Measurements from ENCODE around the gene MINDY4.
A peak's percentile ranks its signal among the peaks of the same experiment; 100 is the strongest.

The MINDY4 gene

DNA sequence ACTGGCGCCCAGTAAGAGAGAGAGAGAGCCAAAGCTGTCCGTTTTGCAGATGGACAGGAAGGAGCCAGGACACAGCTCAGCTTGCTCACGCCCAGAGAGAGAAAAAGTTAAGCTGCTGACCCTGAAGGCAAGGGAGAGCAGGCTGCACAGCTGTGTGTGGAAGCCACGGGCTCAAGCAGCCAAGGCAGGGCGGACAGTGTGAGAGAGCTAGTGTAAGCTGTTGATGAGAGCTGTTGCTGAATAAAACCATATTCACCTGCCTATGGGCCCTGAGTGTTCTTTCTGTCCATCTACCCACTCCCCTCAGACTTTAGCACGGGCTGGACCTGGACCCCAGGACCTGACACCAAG is 13.9 kb upstream of the MINDY4 start:
- DNase-seq (ENCODE audit: low read depth): no peak
- TF ChIP-seq, protein P1, sequence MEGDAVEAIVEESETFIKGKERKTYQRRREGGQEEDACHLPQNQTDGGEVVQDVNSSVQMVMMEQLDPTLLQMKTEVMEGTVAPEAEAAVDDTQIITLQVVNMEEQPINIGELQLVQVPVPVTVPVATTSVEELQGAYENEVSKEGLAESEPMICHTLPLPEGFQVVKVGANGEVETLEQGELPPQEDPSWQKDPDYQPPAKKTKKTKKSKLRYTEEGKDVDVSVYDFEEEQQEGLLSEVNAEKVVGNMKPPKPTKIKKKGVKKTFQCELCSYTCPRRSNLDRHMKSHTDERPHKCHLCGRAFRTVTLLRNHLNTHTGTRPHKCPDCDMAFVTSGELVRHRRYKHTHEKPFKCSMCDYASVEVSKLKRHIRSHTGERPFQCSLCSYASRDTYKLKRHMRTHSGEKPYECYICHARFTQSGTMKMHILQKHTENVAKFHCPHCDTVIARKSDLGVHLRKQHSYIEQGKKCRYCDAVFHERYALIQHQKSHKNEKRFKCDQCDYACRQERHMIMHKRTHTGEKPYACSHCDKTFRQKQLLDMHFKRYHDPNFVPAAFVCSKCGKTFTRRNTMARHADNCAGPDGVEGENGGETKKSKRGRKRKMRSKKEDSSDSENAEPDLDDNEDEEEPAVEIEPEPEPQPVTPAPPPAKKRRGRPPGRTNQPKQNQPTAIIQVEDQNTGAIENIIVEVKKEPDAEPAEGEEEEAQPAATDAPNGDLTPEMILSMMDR (conservative IDR thresholded peaks at IDR 0.05; ENCODE audit: low read depth, low read length): no peak
- no peak overlapping the region for H3K4me3 ChIP-seq (ENCODE audit: low read length)

DNA sequence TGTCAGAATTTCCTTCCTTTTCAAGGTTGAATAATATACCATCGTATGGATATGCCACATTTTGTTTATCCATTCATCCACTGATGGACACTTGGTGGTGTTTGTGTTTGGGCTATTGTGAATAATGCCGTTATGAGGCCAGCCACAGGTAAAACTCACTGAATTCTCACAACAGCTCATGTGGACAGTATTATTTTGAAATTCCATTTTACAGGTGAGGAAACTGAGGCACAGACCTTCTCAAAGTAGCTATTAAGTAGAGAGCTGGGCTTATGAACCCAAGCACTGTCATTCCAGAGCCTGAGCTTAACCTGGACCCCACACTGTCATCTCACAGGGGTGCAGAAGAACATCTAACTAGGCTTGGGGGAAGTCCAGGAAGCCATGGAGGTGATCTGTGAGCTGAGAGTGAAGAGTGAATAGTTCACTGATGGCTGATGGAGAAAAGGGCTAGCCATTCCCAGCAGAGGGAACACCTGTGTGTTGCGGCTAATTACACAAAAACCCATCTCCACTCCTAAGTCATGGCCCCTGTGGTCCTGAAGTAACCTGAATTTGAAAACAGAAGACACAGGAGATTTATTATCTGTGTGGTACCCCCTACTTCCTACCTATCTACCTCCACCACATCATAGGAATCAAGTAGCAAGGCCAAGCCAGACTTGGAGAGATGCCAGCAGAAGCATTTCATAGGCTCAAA is 10.6 kb upstream of the MINDY4 start:
- TF ChIP-seq, protein P1 (conservative IDR thresholded peaks at IDR 0.05; ENCODE audit: low read depth, low read length): no peak
- H3K4me3 ChIP-seq (ENCODE audit: low read length): no peak overlapping the region
- DNase-seq (ENCODE audit: low read depth): no peak

DNA sequence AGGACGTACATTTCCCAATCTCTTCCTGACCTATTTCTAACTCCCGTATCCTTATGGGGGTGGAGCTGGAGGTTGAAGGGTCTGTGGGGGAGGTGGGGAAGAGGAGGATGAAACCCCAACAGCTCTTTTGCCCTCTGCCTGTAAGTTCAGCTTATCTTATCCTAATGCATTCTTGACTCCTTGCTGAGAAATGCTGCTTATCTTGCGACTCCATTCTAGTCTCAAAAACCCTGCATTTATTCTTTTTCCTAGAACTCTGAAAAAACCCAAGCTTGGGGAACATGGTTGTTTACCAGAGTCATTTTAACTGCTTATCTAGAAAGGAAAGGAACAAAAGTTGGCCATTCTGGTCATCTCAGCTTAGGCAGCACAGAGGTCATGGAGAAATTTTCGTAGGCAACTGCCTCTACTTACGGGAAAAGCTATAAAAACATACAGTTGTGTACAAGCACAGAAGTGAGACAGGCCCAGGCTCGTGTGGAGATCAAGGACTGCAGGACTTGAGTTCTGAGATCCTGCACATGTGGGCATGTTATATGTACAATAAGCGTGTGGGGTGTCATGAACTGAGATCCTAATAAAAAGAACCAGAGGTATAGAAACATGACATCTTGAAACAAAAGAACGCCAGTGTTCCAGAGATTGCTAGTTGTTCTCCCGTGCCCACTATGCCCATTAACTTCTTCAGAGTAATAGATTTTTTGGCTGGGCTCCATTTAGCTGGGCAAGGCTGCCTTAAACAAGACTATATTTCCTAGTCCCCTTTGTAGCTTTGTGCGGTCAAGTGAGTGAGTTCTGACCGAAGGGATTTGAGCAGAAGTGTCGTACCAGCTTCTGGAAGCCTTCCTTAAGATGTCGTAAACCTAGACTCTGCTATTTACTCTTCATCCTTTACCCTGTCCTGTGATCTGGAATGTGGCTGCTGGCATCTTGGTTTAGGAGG is 9.7 kb upstream of the MINDY4 start:
- H3K4me3 ChIP-seq (ENCODE audit: low read length): no peak overlapping the region
- TF ChIP-seq, protein P1 (conservative IDR thresholded peaks at IDR 0.05; ENCODE audit: low read depth, low read length): no peak
- no peak for DNase-seq (ENCODE audit: low read depth)

DNA sequence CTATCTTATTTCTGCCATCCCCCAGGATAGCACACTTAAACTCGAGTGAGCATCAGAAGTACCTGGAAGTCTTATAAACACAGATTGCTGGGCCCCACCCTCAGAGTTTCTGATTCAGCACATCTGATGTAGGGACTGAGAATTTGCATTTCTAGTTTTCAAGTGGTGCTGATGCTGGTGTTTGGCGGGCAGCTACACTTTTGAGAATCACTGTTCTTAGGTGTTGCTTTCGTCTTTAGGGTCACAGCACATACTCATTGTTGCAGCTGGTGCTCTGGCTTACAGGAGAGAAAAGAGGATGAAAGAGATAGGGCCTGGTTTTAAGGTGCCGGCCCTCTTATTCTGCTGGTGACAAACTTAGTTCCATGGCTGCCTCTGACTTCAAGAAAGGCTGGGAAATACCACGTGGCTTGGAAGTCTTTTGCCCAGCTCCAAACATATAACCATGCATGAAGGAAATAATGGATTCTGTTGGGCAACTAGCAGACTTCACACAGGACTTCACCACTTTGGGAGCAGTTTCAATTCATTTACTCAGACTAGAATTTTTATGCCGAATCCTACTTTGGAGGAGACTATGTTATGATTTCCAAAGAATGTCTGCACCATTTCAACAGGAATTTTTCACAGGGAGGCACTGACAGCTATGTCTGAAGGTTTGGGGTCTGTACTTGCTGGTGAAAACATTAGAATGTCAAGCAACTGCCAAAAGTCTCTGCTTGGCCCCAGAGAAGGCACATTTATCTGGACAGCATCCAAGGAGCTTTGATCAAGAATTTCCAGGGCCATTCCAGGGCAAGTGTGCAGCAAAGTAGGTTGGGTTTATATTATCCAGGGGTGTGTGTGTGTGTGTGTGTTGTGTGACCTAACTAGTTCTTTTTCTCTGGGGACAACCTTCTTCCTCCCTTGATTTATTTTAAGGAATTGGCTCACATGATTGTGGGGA is 6.9 kb upstream of the MINDY4 start:
- peak; percentile 61 for DNase-seq (ENCODE audit: low read depth)
- TF ChIP-seq, protein P1 (conservative IDR thresholded peaks at IDR 0.05; ENCODE audit: low read depth, low read length): no peak
- H3K4me3 ChIP-seq (ENCODE audit: low read length): no peak overlapping the region

DNA sequence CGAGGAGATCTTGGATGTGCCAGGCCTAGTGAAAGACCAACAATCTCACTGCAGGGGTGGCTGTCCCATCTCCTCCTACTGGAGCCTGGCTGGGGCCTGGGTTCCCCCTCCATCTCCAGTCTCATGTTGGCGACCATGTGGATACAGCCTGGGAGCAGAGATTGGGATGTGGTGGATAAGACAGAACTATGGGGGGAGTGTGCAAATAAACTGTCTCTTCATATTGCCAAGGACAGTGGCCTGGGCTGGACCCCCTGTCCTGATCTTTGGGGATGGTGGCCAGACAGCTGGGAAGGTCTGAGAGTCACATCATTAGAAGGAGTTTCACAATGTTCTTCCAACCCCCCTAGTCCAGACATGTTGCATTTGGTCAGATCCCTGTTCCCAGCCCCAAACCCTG is 5.8 kb upstream of the MINDY4 start:
- TF ChIP-seq, protein P1 (conservative IDR thresholded peaks at IDR 0.05; ENCODE audit: low read depth, low read length): no peak
- H3K4me3 ChIP-seq (ENCODE audit: low read length): no peak overlapping the region
- DNase-seq (ENCODE audit: low read depth): no peak

DNA sequence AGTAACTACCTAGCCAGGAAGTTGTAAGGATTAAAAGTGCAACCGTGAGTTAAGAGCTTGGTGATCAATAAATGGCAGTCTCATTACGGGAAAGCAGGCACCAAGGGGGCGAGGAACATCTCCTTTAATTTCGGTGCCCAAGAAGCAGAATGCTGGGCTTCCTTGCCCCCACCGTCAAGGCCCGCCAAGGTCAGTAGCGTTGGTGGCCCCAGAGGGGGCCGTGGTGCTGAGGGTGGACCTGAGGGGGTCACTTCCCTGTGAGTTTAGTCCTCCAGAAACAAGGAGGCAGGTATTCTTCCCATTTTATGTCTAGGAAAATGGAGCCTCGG is 408 bp upstream of the MINDY4 start:
- H3K4me3 ChIP-seq (ENCODE audit: low read length): peak overlapping the region; percentile 81
- DNase-seq (ENCODE audit: low read depth): no peak
- TF ChIP-seq, protein P1 (conservative IDR thresholded peaks at IDR 0.05; ENCODE audit: low read depth, low read length): no peak
